MCF 10A (cell line): ENCODE results near the gene C3orf49. TPM values are rescaled to one million over a fixed set of nuclear protein-coding genes. Genes with fewer than 3 reads are reported as not detected.

Source experiments
- BruUV-seq: library from RNA; stranded (reverse); fragments of 400-500 nt; replicated peaks from 2 replicates; lab custom pipeline; 2021; lab: Mats Ljungman, UMichigan
- CTCF ChIA-PET: fragments of 300-600 bp; sonication (Branson Sonifier 250); formaldehyde crosslinking; extraction: SDS; loops from one replicate; lab custom pipeline; 2021; ENCODE audit warnings: antibody characterized with exemption, inconsistent platforms; lab: Yijun Ruan, JAX
- POLR2A ChIA-PET: fragments of 300-600, 350-650 bp; sonication (Branson Sonifier 250); formaldehyde crosslinking; extraction: SDS; loops from one replicate; lab custom pipeline; 2020; ENCODE audit warnings: antibody characterized with exemption, inconsistent platforms; lab: Yijun Ruan, JAX
- DNase-seq: peaks from one replicate; pipeline ENCODE4 v3.0.0-alpha.2; 2018; ENCODE audit not compliant: unreplicated experiment
- H3K27ac Mint-ChIP-seq: one replicate; pipeline ENCODE4 v1.8.0; 2022; ENCODE audit warnings: mild to moderate bottlenecking, low read depth, mixed read lengths; ENCODE audit not compliant: unreplicated experiment
- H3K27me3 Mint-ChIP-seq: one replicate; pipeline ENCODE4 v1.8.0; 2022; ENCODE audit warnings: mixed read lengths; ENCODE audit not compliant: insufficient read depth, unreplicated experiment
- H3K36me3 Mint-ChIP-seq: one replicate; pipeline ENCODE4 v1.8.0; 2022; ENCODE audit warnings: mild to moderate bottlenecking, moderate library complexity, mixed read lengths; ENCODE audit not compliant: insufficient read depth, unreplicated experiment
- H3K4me1 Mint-ChIP-seq: one replicate; pipeline ENCODE4 v1.8.0; 2022; ENCODE audit warnings: mixed read lengths; ENCODE audit not compliant: insufficient read depth, unreplicated experiment
- H3K4me3 Mint-ChIP-seq: one replicate; pipeline ENCODE4 v1.8.0; 2022; ENCODE audit warnings: mild to moderate bottlenecking, moderate library complexity, mixed read lengths; ENCODE audit not compliant: unreplicated experiment
- H3K9me3 Mint-ChIP-seq: one replicate; pipeline ENCODE4 v1.8.0; 2022; ENCODE audit warnings: mixed read lengths; ENCODE audit not compliant: unreplicated experiment
- intact Hi-C: fragments of 100-400 bp; cut with micrococcal nuclease; formaldehyde crosslinking; loops from 2 replicates; pipeline ENCODE4 v1.14.1; 2022
- total RNA-seq: library from RNA; stranded (reverse); gene quantifications from 2 replicates; pipeline ENCODE4 v1.2.3, GENCODE V29; 2022
- TF ChIP-seq, protein P1 (sequence below): fragments of 200-600 bp; IDR thresholded peaks from one replicate; pipeline ENCODE4 v1.8.0; 2022; ENCODE audit warnings: antibody characterized with exemption, mild to moderate bottlenecking; ENCODE audit not compliant: unreplicated experiment

The C3orf49 gene
- total RNA-seq, 1 experiment from 2014 or later = not detected

DNA sequence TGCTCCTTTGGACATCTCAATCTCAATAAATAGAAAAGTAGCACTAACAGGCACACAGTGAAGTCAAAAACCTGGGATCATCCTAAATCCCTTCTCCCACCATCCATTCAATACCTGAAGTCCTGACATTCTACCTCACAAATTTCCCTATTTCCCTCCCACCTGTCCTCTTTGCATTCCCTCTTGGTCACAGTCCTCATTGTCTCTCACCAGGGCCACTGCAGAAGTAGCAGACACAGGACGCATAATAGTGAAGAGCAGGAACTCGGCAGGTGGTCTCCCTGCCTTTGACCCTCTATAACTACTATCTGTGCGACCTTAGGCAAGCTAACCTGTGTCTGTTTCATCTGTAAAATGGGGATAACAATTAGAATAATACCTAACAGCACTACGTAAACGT is 42.2 kb downstream of the C3orf49 start:
- peaks cover 49% of the 10 kb centered on the region for H3K4me1 Mint-ChIP-seq
- no peak for DNase-seq
- H3K4me3 Mint-ChIP-seq = no peak overlapping the region
- H3K27ac Mint-ChIP-seq = no peak overlapping the region
- CTCF ChIA-PET = interaction anchor here (0.7 kb wide), 1 partner anchor 109 kb away, joined by 3 read pairs; no protein-coding TSS in a partner anchor
- TF ChIP-seq, protein P1, sequence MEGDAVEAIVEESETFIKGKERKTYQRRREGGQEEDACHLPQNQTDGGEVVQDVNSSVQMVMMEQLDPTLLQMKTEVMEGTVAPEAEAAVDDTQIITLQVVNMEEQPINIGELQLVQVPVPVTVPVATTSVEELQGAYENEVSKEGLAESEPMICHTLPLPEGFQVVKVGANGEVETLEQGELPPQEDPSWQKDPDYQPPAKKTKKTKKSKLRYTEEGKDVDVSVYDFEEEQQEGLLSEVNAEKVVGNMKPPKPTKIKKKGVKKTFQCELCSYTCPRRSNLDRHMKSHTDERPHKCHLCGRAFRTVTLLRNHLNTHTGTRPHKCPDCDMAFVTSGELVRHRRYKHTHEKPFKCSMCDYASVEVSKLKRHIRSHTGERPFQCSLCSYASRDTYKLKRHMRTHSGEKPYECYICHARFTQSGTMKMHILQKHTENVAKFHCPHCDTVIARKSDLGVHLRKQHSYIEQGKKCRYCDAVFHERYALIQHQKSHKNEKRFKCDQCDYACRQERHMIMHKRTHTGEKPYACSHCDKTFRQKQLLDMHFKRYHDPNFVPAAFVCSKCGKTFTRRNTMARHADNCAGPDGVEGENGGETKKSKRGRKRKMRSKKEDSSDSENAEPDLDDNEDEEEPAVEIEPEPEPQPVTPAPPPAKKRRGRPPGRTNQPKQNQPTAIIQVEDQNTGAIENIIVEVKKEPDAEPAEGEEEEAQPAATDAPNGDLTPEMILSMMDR = no peak
- H3K9me3 Mint-ChIP-seq = no peaks in the 10 kb centered on the region
- POLR2A ChIA-PET = no interaction called here
- no peaks in the 10 kb centered on the region for H3K27me3 Mint-ChIP-seq
- intact Hi-C loops = no loop called here
- peaks cover 7% of the 10 kb centered on the region for H3K36me3 Mint-ChIP-seq
- BruUV-seq = no TSS peak

DNA sequence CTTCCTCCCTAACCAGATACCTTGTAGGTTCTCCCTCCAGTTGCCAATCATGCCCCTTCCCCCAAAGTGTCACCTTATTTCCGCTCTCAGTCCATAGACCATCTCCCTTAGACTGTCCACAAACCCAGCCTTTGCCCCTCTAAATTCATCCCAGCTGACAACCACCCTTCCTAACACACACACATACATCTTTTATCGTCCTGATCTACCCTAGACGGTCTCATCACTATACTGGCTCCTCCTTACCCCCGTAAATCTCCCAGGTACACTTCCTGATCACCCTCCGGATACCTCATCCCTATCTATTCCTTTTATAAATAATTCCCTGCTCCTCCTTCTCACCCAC is 43.7 kb downstream of the C3orf49 start:
- intact Hi-C loops = no loop called here
- TF ChIP-seq, protein P1 = no peak
- BruUV-seq = no TSS peak
- peaks cover 49% of the 10 kb centered on the region for H3K4me1 Mint-ChIP-seq
- no peaks in the 10 kb centered on the region for H3K9me3 Mint-ChIP-seq
- H3K27me3 Mint-ChIP-seq = no peaks in the 10 kb centered on the region
- ChIA-PET POLR2A (interaction anchor here (1.1 to 2.6 kb wide), 4 partner anchors 13 to 141 kb away, joined by 3 to 13 read pairs (median 5); no protein-coding TSS in a partner anchor), CTCF (no interaction called here)
- peak overlapping the region; percentile 84 for H3K4me3 Mint-ChIP-seq
- peak overlapping the region; percentile 82 for H3K27ac Mint-ChIP-seq
- DNase-seq = peak; percentile 27
- peaks cover 17% of the 10 kb centered on the region for H3K36me3 Mint-ChIP-seq

GRCh38 chr3:63863150-63864007 is 44.3 kb downstream of the C3orf49 start, which contains the start of the genes ATXN7 and THOC7:
Gene ATXN7, plus strand, starts transcription at chr3:63863867. Its CDS starts 48,732 bp downstream, at chr3:63912599.
Gene THOC7, minus strand, starts transcription at chr3:63863805. Its CDS starts 15 bp downstream, at chr3:63863790.
- peak within 1 kb of the TSS; percentile 84 for H3K27ac Mint-ChIP-seq
- TF ChIP-seq, protein P1 = no peak
- intact Hi-C loops = loop anchor here (1.0 kb wide), 1 partner anchor 49 kb away; the partner anchor contains the start of gene SCAANT1
- POLR2A ChIA-PET = interaction anchor here (1.1 to 2.6 kb wide), 8 partner anchors 12 to 140 kb away, joined by 3 to 13 read pairs (median 6); partner anchors contain the start of gene SCAANT1
- H3K4me3 Mint-ChIP-seq = peak within 1 kb of the TSS; percentile 84
- H3K27me3 Mint-ChIP-seq = no peaks in the 10 kb centered on the region
- H3K9me3 Mint-ChIP-seq = no peaks in the 10 kb centered on the region
- BruUV-seq = no TSS peak
- H3K4me1 Mint-ChIP-seq = peaks cover 46% of the 10 kb centered on the region
- CTCF ChIA-PET = interaction anchor here (0.6 kb wide), 1 partner anchor 13 kb away, joined by 3 read pairs; no protein-coding TSS in a partner anchor
- peak; percentile 68 for DNase-seq
- H3K36me3 Mint-ChIP-seq = peaks cover 17% of the 10 kb centered on the region
